Pancreas (tissue), 10 donors: ENCODE data around the gene DNAJC7. TPM values are rescaled to one million over a fixed set of nuclear protein-coding genes. Genes with fewer than 3 reads are reported as not detected.
"Not testable (repeated sequence)": the region's sequence is repeated elsewhere in the genome, so short reads cannot be mapped to it uniquely, and the experiment has no call there.

Experiments used
- ATAC-seq, 4 donors: fragments of 200-7000 bp; cut with Tn5 transposase; one replicate each; pipeline versions ENCODE4 v1.8.0 to v1.9.1; 2020; ENCODE audit warnings: mild to moderate bottlenecking in 4 of 4, moderate library complexity in 4 of 4
- DNase-seq, 6 donors: peaks; one replicate each; pipeline ENCODE4 v3.0.0-alpha.2; 2020
- FAIRE-seq: peaks from 2 replicates; lab custom pipeline; 2012; peaks lifted over from hg19 to GRCh38; lab: Jason Lieb, UNC
- H3K27ac ChIP-seq, 4 donors: fragments of 200-600 bp; sonication (generic); 1 replicate in 3 of 4; 2 replicates in 1 of 4; pipeline versions ENCODE4 v1.5.0 to v1.8.0; 2020
- H3K27me3 ChIP-seq, 4 donors: fragments of 200-600 bp; one replicate each; pipeline ENCODE4 v1.8.0; 2021
- H3K36me3 ChIP-seq, 3 donors: fragments of 200-600 bp; sonication (generic) in 1 of 3; one replicate each; pipeline versions ENCODE4 v1.5.0 to v1.8.0; 2020 to 2021
- H3K4me1 ChIP-seq, 3 donors: fragments of 200-600 bp; one replicate each; pipeline ENCODE4 v1.8.0; 2021
- H3K4me3 ChIP-seq, 4 donors: fragments of 200-600 bp; sonication (generic) in 2 of 4; one replicate each; pipeline versions ENCODE4 v1.5.0 to v1.8.0; 2020 to 2021
- H3K9me3 ChIP-seq, 4 donors: fragments of 200-600 bp; one replicate each; pipeline ENCODE4 v1.8.0; 2021
- WGBS, 2 donors: extraction: QIAGEN DNeasy Blood & Tissue Kit; methylation state at CpG; one replicate each; pipeline ENCODE4 v1.1.7; 2013; 5-methylcytosine and 5-hydroxymethylcytosine counted together
- intact Hi-C, 3 donors: fragments of 100-400 bp; cut with DNase I; formaldehyde crosslinking; loops; one replicate each; pipeline versions ENCODE4 v1.11.1 to v1.14.2; 2022
- polyA plus RNA-seq, 2 donors: library from polyadenylated mRNA; stranded (reverse); fragments of 200-250 nt; gene quantifications; one replicate each; pipeline ENCODE4 v1.2.3, GENCODE V29; 2013
- total RNA-seq, 6 donors: library from RNA; stranded (reverse); fragmentation: NEBNext Ultra II Directional in 4 of 6; extraction: Animal tissue kit (Norgen Biotek cat#: 25700) in 4 of 6; gene quantifications; one replicate each; pipeline versions ENCODE4 v1.2.1 to v1.2.4, GENCODE V29; 2021 to 2023
- TF ChIP-seq, protein P1 (sequence below), 4 donors: fragments of 200-600 bp; sonication (generic) in 3 of 4; IDR thresholded peaks; one replicate each; pipeline versions ENCODE4 v1.5.0 to v1.8.0; 2021; ENCODE audit warnings: antibody characterized with exemption in 4 of 4
- donor health status: healthy with polysubstance abuse.
- donor health status: DM: no; HTN: no; CAD: no; lungs with moderate emphysema.
- donor health status: DM: no; HTN: no; CAD: no.
- donor health status: control.
- donor health status: control.
- donor health status: Bipolar disorder and iron deficiency.
- donor health status: DM: yes; HTN: yes; CAD: no.
- donor health status: DM: no; HTN: no; CAD: no.
- donor health status: DM: no; HTN: no; CAD: no.
- donor health status: DM: yes; HTN: yes; CAD: no.

The DNAJC7 gene
- total and polyA plus RNA-seq, 8 donors, result 32.2 to 63.6 (median 38.4) TPM

- peaks cover 5 to 11% (median 8%) of the 10 kb centered on the region in 3 donors for H3K4me1 ChIP-seq
- no peaks in the 10 kb centered on the region for H3K9me3 ChIP-seq
- intact Hi-C loops, result no loop called here
- H3K4me3 ChIP-seq, result no peak overlapping the region
- peak in 1 of 4 donors; percentile 26 for ATAC-seq
- FAIRE-seq, result no peak
- TF ChIP-seq, protein P1, sequence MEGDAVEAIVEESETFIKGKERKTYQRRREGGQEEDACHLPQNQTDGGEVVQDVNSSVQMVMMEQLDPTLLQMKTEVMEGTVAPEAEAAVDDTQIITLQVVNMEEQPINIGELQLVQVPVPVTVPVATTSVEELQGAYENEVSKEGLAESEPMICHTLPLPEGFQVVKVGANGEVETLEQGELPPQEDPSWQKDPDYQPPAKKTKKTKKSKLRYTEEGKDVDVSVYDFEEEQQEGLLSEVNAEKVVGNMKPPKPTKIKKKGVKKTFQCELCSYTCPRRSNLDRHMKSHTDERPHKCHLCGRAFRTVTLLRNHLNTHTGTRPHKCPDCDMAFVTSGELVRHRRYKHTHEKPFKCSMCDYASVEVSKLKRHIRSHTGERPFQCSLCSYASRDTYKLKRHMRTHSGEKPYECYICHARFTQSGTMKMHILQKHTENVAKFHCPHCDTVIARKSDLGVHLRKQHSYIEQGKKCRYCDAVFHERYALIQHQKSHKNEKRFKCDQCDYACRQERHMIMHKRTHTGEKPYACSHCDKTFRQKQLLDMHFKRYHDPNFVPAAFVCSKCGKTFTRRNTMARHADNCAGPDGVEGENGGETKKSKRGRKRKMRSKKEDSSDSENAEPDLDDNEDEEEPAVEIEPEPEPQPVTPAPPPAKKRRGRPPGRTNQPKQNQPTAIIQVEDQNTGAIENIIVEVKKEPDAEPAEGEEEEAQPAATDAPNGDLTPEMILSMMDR (IDR thresholded peaks at IDR 0.05), result no peak
- H3K27ac ChIP-seq, result no peak overlapping the region
- no peaks in the 10 kb centered on the region for H3K27me3 ChIP-seq
- no peak for DNase-seq
- H3K36me3 ChIP-seq, result no peaks in the 10 kb centered on the region
- WGBS, 2 donors, result 96% methylated on average over 3 of the region's 3 CpGs
Measured at GRCh38 chr17:42010898-42011516, 6.2 kb downstream of the DNAJC7 start.

DNA sequence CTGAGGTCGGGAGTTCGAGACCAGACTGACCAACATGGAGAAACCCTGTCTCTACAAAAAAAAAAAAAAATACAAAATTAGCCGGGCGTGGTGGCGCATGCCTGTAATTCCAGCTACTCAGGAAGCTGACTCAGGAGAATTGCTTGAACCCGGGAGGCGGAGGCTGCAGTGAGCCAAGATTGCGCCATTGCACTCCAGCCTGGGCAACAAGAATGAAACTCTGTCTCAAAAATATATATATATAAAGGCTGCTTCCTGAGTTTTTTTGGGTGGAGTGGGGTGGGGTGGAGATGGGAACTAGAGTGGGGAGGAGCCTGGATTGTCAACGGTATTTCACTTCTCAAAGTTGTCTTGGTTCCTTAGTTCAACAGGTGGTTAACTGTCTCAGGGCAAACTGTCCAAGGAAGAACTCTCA is 7.0 kb downstream of the DNAJC7 start:
- H3K9me3 ChIP-seq, H3K4me1 ChIP-seq, intact Hi-C loops, H3K4me3 ChIP-seq, H3K36me3 ChIP-seq, H3K27me3 ChIP-seq, FAIRE-seq, DNase-seq, H3K27ac ChIP-seq: not testable (repeated sequence)
- 64 to 78% methylated on average over 9 of the region's 9 CpGs for WGBS, 2 donors
- peak in 2 of 4 donors; percentile 9 to 36 for ATAC-seq

DNA sequence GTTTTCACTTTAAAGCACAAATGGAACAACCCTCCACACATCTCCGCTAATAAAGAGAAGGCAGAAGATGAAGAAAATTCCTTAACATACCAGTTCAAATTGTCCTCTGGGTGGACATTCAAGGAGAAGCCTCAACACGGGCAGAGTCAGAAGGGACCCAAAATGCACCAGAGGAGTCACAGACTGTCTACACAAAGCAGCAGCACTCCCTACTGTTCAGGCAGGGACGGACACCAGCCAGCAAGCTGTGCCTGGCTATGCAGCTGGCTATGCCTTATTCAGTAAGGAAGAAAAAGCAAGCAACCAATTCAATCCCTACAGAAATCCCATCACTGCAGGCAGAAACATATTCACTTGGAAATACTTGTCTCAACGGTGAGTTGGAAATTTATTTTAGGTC is 8.1 kb downstream of the DNAJC7 start:
- intact Hi-C loops, result no loop called here
- FAIRE-seq (no peak), DNase-seq (no peak), ATAC-seq (peak in 3 of 4 donors; percentile 35 to 42 (median 41))
- TF ChIP-seq, protein P1 (IDR thresholded peaks at IDR 0.05), result no peak
- Histone ChIP-seq H3K4me1 (no peaks in the 10 kb centered on the region), H3K27me3 (no peaks in the 10 kb centered on the region), H3K9me3 (no peaks in the 10 kb centered on the region), H3K27ac (no peak overlapping the region), H3K36me3 (no peaks in the 10 kb centered on the region), H3K4me3 (no peak overlapping the region)
- 73 to 75% methylated on average over 4 of the region's 4 CpGs for WGBS, 2 donors

GRCh38 chr17:42005166-42005565 is 12.1 kb downstream of the DNAJC7 start:
- Histone ChIP-seq H3K36me3 (no peaks in the 10 kb centered on the region), H3K4me1 (peaks cover 0 to 11% (median 0%) of the 10 kb centered on the region in 3 donors), H3K27ac (no peak overlapping the region), H3K4me3 (no peak overlapping the region), H3K9me3 (no peaks in the 10 kb centered on the region), H3K27me3 (no peaks in the 10 kb centered on the region)
- 79 to 85% methylated on average over 1 of the region's 1 CpG for WGBS, 2 donors
- TF ChIP-seq, protein P1 (IDR thresholded peaks at IDR 0.05), result no peak
- no peak for ATAC-seq
- DNase-seq, result no peak
- FAIRE-seq, result no peak
- intact Hi-C loops, result no loop called here

- 41 to 46% methylated on average over 3 of the region's 3 CpGs for WGBS, 2 donors
- intact Hi-C loops, result no loop called here
- Histone ChIP-seq H3K4me1 (peaks cover 0 to 11% (median 0%) of the 10 kb centered on the region in 3 donors), H3K27me3 (no peaks in the 10 kb centered on the region), H3K27ac (peak overlapping the region in 1 of 4 donors; percentile 7), H3K9me3 (no peaks in the 10 kb centered on the region), H3K4me3 (no peak overlapping the region), H3K36me3 (peaks cover 2 to 12% (median 6%) of the 10 kb centered on the region in 3 donors)
- FAIRE-seq, result no peak
- TF ChIP-seq, protein P1 (IDR thresholded peaks at IDR 0.05), result no peak
- peak in 3 of 4 donors; percentile 27 to 56 (median 50) for ATAC-seq
- no peak for DNase-seq
Measured at GRCh38 chr17:42002792-42003301, 14.4 kb downstream of the DNAJC7 start.
